Spinal cord (tissue), 10 donors: Measurements from ENCODE around the gene IL21R. TPM values are rescaled to one million over a fixed set of nuclear protein-coding genes. Genes with fewer than 3 reads are reported as not detected.
A peak's percentile ranks its signal among the peaks of the same experiment; 100 is the strongest.
"Not testable (repeated sequence)": the region's sequence is repeated elsewhere in the genome, so short reads cannot be mapped to it uniquely, and the experiment has no call there.

ENCODE experiments used
- DNase-seq, 6 donors: peaks; one replicate each; pipeline versions ENCODE4 v3.0.0 to v3.0.0-alpha.2; 2013 to 2015; ENCODE audit warnings: low spot score in 6 of 6, low read depth in 4 of 6
- H3K27ac ChIP-seq: one replicate; pipeline ENCODE4 v1.5.1; 2013; ENCODE audit warnings: low read depth, low read length, control low read depth
- H3K27me3 ChIP-seq: one replicate; pipeline ENCODE4 v1.6.1; 2013; ENCODE audit warnings: low read length; ENCODE audit not compliant: control insufficient read depth, insufficient read depth
- H3K36me3 ChIP-seq: one replicate; pipeline ENCODE4 v1.6.1; 2013; ENCODE audit warnings: low read length; ENCODE audit not compliant: control insufficient read depth, insufficient read depth
- H3K4me1 ChIP-seq: one replicate; pipeline ENCODE4 v1.6.1; 2013; ENCODE audit warnings: low read length; ENCODE audit not compliant: control insufficient read depth, insufficient read depth
- H3K4me3 ChIP-seq: one replicate; pipeline ENCODE4 v1.5.1; 2013; ENCODE audit warnings: low read depth, low read length, control low read depth
- H3K9me3 ChIP-seq: one replicate; pipeline ENCODE4 v1.6.1; 2013; ENCODE audit warnings: low read length; ENCODE audit not compliant: control insufficient read depth, insufficient read depth
- WGBS: methylation state at CpG from one replicate; pipeline ENCODE4 v1.1.5; 2013; ENCODE audit warnings: missing lambda C conversion rate; ENCODE audit not compliant: insufficient coverage; 5-methylcytosine and 5-hydroxymethylcytosine counted together
- polyA plus RNA-seq, 2 donors: library from polyadenylated mRNA; unstranded; fragments of 120-200 nt; gene quantifications; one replicate each; pipeline ENCODE4 v1.2.1, GENCODE V29; 2013; ENCODE audit not compliant: insufficient read length in 2 of 2
- total RNA-seq, 2 donors: library from RNA; depleted of rRNA in 1 of 2; stranded (reverse); fragments of 120-200 nt in 1 of 2; fragments of >200 nt in 1 of 2; gene quantifications; one replicate each; pipeline versions ENCODE4 v1.2.3 to v1.2.4, GENCODE V29; 2013 to 2014
- donor health status: healthy.

IL21R gene
- total and polyA plus RNA-seq, 4 donors: 0.06 to 0.93 (median 0.35) TPM

- DNase-seq: no peak
- Histone ChIP-seq H3K27ac (no peak overlapping the region), H3K27me3 (peaks cover 6% of the 10 kb centered on the region), H3K9me3 (no peaks in the 10 kb centered on the region), H3K36me3 (peaks cover 3% of the 10 kb centered on the region), H3K4me1 (peaks cover 13% of the 10 kb centered on the region), H3K4me3 (no peak overlapping the region)
- 90% methylated on average over 3 of the region's 5 CpGs for WGBS
Observed at GRCh38 chr16:27447301-27447700, 45.3 kb downstream of the IL21R start.

- Histone ChIP-seq H3K4me3 (no peak overlapping the region), H3K27me3 (peaks cover 6% of the 10 kb centered on the region), H3K9me3 (no peaks in the 10 kb centered on the region), H3K4me1 (peaks cover 13% of the 10 kb centered on the region), H3K36me3 (peaks cover 3% of the 10 kb centered on the region), H3K27ac (no peak overlapping the region)
- WGBS: 75% methylated on average over 19 of the region's 19 CpGs
- DNase-seq: peak in 1 of 6 donors; percentile 16
Observed at GRCh38 chr16:27448532-27449433, 46.8 kb downstream of the IL21R start.

GRCh38 chr16:27449434-27450195 lies 47.6 kb downstream of the IL21R start:
- H3K4me3 ChIP-seq: no peak overlapping the region
- H3K36me3 ChIP-seq: peaks cover 3% of the 10 kb centered on the region
- no peaks in the 10 kb centered on the region for H3K9me3 ChIP-seq
- WGBS: 41% methylated on average over 31 of the region's 31 CpGs
- peaks cover 6% of the 10 kb centered on the region for H3K27me3 ChIP-seq
- no peak overlapping the region for H3K27ac ChIP-seq
- peaks cover 13% of the 10 kb centered on the region for H3K4me1 ChIP-seq
- no peak for DNase-seq

DNA sequence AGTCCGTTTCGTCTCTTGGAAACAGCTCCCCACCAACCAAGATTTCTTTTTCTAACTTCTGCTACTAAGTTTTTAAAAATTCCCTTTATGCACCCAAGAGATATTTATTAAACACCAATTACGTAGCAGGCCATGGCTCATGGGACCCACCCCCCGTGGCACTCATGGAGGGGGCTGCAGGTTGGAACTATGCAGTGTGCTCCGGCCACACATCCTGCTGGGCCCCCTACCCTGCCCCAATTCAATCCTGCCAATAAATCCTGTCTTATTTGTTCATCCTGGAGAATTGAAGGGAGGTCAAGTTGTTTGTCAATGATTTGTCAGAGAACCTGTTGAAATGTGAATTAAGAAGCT lies 48.2 kb downstream of the IL21R start:
- WGBS: 5% methylated on average over 3 of the region's 5 CpGs
- H3K36me3 ChIP-seq: peaks cover 3% of the 10 kb centered on the region
- H3K27me3 ChIP-seq: peaks cover 6% of the 10 kb centered on the region
- H3K4me1 ChIP-seq: peaks cover 13% of the 10 kb centered on the region
- no peak overlapping the region for H3K4me3 ChIP-seq
- H3K9me3 ChIP-seq: no peaks in the 10 kb centered on the region
- DNase-seq: no peak
- H3K27ac ChIP-seq: no peak overlapping the region

GRCh38 chr16:27452569-27453493 lies 50.9 kb downstream of the IL21R start:
- 68% methylated on average over 16 of the region's 16 CpGs for WGBS
- Histone ChIP-seq H3K4me1 (peaks cover 17% of the 10 kb centered on the region), H3K4me3 (no peak overlapping the region), H3K27ac (no peak overlapping the region), H3K9me3 (no peaks in the 10 kb centered on the region), H3K27me3 (peaks cover 6% of the 10 kb centered on the region), H3K36me3 (peaks cover 6% of the 10 kb centered on the region)
- no peak for DNase-seq

GRCh38 chr16:27453494-27453825 lies 51.5 kb downstream of the IL21R start:
- Histone ChIP-seq H3K4me3 (no peak overlapping the region), H3K27ac (no peak overlapping the region), H3K36me3 (peaks cover 10% of the 10 kb centered on the region), H3K27me3 (peaks cover 6% of the 10 kb centered on the region), H3K4me1 (peaks cover 17% of the 10 kb centered on the region), H3K9me3 (no peaks in the 10 kb centered on the region)
- WGBS: 83% methylated on average over 1 of the region's 3 CpGs
- DNase-seq: no peak

DNA sequence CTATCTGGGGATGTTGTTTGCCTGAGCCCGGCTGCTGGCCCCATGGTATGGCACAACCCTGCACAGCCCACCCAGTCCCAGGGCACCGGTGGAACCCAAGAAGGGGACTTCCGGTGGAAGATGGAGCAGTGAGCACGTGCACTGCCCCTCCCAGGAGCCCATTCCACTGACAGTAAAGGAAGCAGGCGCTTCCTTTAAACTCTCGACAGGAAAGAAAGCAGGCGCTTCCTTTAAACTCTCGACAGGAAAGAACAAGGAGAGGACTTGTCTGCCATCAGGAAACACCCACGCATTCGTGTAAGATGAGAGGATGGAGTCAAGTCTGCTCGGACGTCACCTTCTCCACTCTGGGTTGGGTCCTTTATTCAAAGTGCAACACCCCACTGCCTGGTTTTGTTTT lies 53.7 kb downstream of the IL21R start:
- Histone ChIP-seq H3K9me3 (no peaks in the 10 kb centered on the region), H3K27ac (no peak overlapping the region), H3K4me1 (peaks cover 5% of the 10 kb centered on the region), H3K36me3 (peaks cover 28% of the 10 kb centered on the region), H3K4me3 (no peak overlapping the region), H3K27me3 (peaks cover 2% of the 10 kb centered on the region)
- no peak for DNase-seq
- 73% methylated on average over 10 of the region's 12 CpGs for WGBS

DNA sequence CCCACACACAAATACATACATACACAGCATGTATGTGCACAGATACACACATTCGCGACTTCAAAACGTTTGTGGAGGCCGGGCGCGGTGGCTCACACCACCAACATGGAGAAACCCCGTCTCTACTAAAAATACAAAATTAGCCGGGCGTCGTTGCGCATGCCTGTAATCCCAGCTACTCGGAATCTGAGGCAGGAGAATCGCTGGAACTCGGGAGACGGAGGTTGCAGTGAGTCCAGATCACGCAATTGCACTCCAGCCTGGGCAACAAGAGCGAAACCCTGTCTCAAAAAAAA lies 55.6 kb downstream of the IL21R start:
- not testable (repeated sequence) for DNase-seq, H3K4me3 ChIP-seq, H3K27ac ChIP-seq, H3K27me3 ChIP-seq, H3K9me3 ChIP-seq
- 94% methylated on average over 15 of the region's 17 CpGs for WGBS
- peaks cover 46% of the 10 kb centered on the region for H3K36me3 ChIP-seq
- peaks cover 14% of the 10 kb centered on the region for H3K4me1 ChIP-seq

DNA sequence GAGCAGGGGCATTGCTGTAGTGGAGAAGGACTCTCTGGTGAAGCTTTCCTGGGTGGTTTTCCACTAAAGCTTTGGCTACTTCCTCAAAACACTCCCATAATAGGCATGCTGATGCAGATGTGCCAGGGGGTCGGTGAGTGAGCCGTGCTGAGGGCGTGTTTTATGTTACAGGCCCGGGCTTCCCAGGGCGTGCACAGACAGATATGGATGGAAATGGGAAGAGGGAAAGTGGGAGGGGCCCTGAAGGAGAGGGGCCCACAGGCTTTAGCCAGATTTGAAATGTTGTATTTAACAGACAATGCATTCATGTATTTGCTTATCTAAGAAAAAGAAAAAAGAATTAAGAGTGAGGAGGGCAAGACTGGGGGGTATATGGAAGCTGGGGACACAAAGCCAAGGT lies 56.3 kb downstream of the IL21R start:
- H3K36me3 ChIP-seq: peaks cover 53% of the 10 kb centered on the region
- no peak for DNase-seq
- H3K27ac ChIP-seq: no peak overlapping the region
- H3K4me3 ChIP-seq: no peak overlapping the region
- no peaks in the 10 kb centered on the region for H3K27me3 ChIP-seq
- peaks cover 14% of the 10 kb centered on the region for H3K4me1 ChIP-seq
- no peaks in the 10 kb centered on the region for H3K9me3 ChIP-seq
- WGBS: 80% methylated on average over 1 of the region's 5 CpGs
